GM12878 (cell line): Measurements from ENCODE around the gene FSTL4. TPM values are rescaled to one million over a fixed set of nuclear protein-coding genes. Genes with fewer than 3 reads are reported as not detected.

Source experiments
- ATAC-seq: fragments of 200-7000 bp; cut with Tn5 transposase; 3 replicates; pipeline ENCODE4 v1.9.1; 2020; ENCODE audit warnings: mild to moderate bottlenecking, moderate library complexity
- BruUV-seq: library from RNA; stranded (reverse); fragments of 400-500 nt; replicated peaks from 2 replicates; lab custom pipeline; 2021; lab: Mats Ljungman, UMichigan
- CTCF ChIA-PET: fragments of 300-600 bp; sonication (Branson Sonifier 250); formaldehyde crosslinking; extraction: SDS; loops from one replicate; lab custom pipeline; 2021; ENCODE audit warnings: inconsistent platforms; lab: Yijun Ruan, JAX
- POLR2A ChIA-PET: fragments of 350-600 bp; formaldehyde crosslinking; extraction: SDS; loops from one replicate; lab custom pipeline; 2021; ENCODE audit warnings: inconsistent platforms; lab: Charles Lee
- RAD21 ChIA-PET: fragments of 300-600 bp; sonication (Branson Sonifier 250); formaldehyde crosslinking; loops from one replicate; lab custom pipeline; 2023; ENCODE audit warnings: antibody characterized with exemption; ENCODE audit not compliant: unreplicated experiment; lab: Charles Lee
- SMC1A ChIA-PET: fragments of 300-600 bp; sonication (Branson Sonifier 250); formaldehyde crosslinking; loops from one replicate; lab custom pipeline; 2023; ENCODE audit not compliant: unreplicated experiment, uncharacterized antibody; lab: Charles Lee
- DNase-seq: peaks from one replicate; pipeline ENCODE4 v3.0.0-alpha.2; 2011; ENCODE audit warnings: low read depth, low spot score
- FAIRE-seq: peaks from 3 replicates; lab custom pipeline; 2011; peaks lifted over from hg19 to GRCh38; lab: Jason Lieb, UNC
- H2AFZ ChIP-seq: 2 replicates; pipeline ENCODE4 v1.6.0; 2011; ENCODE audit warnings: low read depth, low read length, control low read depth; ENCODE audit not compliant: control insufficient read depth
- H3K27ac ChIP-seq: 2 replicates; pipeline ENCODE4 v1.5.1; 2011; ENCODE audit warnings: control low read depth; ENCODE audit not compliant: control insufficient read depth, insufficient read depth
- H3K27me3 ChIP-seq, 2 experiments: replicated peaks in 1 of 2; 2 replicates each; pipeline versions ENCODE4 v1.6.0 to v1.6.1; 2011; ENCODE audit warnings: low read length in 1 of 2; ENCODE audit not compliant: control insufficient read depth in 2 of 2, insufficient read depth in 2 of 2
- H3K36me3 ChIP-seq, 2 experiments: 2 replicates each; pipeline ENCODE4 v1.5.1; 2011; ENCODE audit warnings: low read length in 1 of 2; ENCODE audit not compliant: control insufficient read depth in 2 of 2, insufficient read depth in 2 of 2
- H3K4me1 ChIP-seq: 2 replicates; pipeline ENCODE4 v1.6.1; 2011; ENCODE audit warnings: mild to moderate bottlenecking, low read length, moderate library complexity, mixed read lengths; ENCODE audit not compliant: control insufficient read depth, insufficient read depth
- H3K4me2 ChIP-seq: 2 replicates; pipeline ENCODE4 v1.6.0; 2011; ENCODE audit warnings: control low read depth; ENCODE audit not compliant: control insufficient read depth, insufficient read depth
- H3K4me3 ChIP-seq: fragments of 200-600 bp; sonication (generic); 2 replicates; pipeline ENCODE4 v1.5.1; 2016
- H3K79me2 ChIP-seq: 2 replicates; pipeline ENCODE4 v1.6.0; 2011; ENCODE audit warnings: low read length; ENCODE audit not compliant: control insufficient read depth, insufficient read depth
- H3K9ac ChIP-seq: 2 replicates; pipeline ENCODE4 v1.8.0; 2011; ENCODE audit warnings: low read length, control low read depth, mixed read lengths; ENCODE audit not compliant: control insufficient read depth, insufficient read depth
- H3K9me3 ChIP-seq: replicated peaks from 3 replicates; pipeline ENCODE4 v1.5.1; 2011; ENCODE audit warnings: mild to moderate bottlenecking, low read length; ENCODE audit not compliant: control insufficient read depth, insufficient read depth
- H4K20me1 ChIP-seq: 2 replicates; pipeline ENCODE4 v1.6.0; 2011; ENCODE audit not compliant: control insufficient read depth, insufficient read depth
- CEBPB ChIP-seq, 2 experiments: fragments of 150-350 bp in 1 of 2; IDR thresholded peaks; 2 replicates each; pipeline ENCODE4 v1.6.1; 2012 to 2014; ENCODE audit warnings: low read depth in 2 of 2, low read length in 2 of 2, borderline replicate concordance in 1 of 2, inconsistent platforms in 1 of 2
- CEBPZ ChIP-seq: fragments of 150-350 bp; IDR thresholded peaks from 2 replicates; pipeline ENCODE4 v1.6.1; 2016; ENCODE audit warnings: low read depth, low read length
- CTCF ChIP-seq, 3 experiments: IDR thresholded peaks in 2 of 3; conservative IDR thresholded peaks in 1 of 3; 2 replicates each; pipeline ENCODE4 v1.5.1; 2011; ENCODE audit warnings: low read depth in 3 of 3, low read length in 3 of 3, mild to moderate bottlenecking in 3 of 3, control low read depth in 2 of 3, moderate library complexity in 2 of 3, inconsistent platforms in 1 of 3, mixed read lengths in 1 of 3; ENCODE audit not compliant: control insufficient read depth in 2 of 3, insufficient read depth in 1 of 3; ENCODE audit errors: extremely low read depth in 1 of 3
- DPF2 ChIP-seq: fragments of 450-650 bp; IDR thresholded peaks from 2 replicates; pipeline ENCODE4 v1.6.1; 2017; ENCODE audit warnings: mild to moderate bottlenecking
- KAT2A ChIP-seq: conservative IDR thresholded peaks from 2 replicates; pipeline ENCODE4 v1.6.1; 2011; ENCODE audit warnings: low read depth, low read length; ENCODE audit not compliant: control insufficient read depth
- PBX3 ChIP-seq: IDR thresholded peaks from 2 replicates; pipeline ENCODE4 v1.6.1; 2011; ENCODE audit warnings: mild to moderate bottlenecking, low read depth, low read length, moderate library complexity; ENCODE audit not compliant: insufficient replicate concordance
- SIN3A ChIP-seq: IDR thresholded peaks from 2 replicates; pipeline ENCODE4 v1.6.1; 2012; ENCODE audit warnings: low read depth, low read length, improper control_type of control experiment
- USF1 ChIP-seq: IDR thresholded peaks from 2 replicates; pipeline ENCODE4 v1.6.1; 2011; ENCODE audit warnings: borderline replicate concordance, low read depth, mild to moderate bottlenecking, moderate library complexity, mixed read lengths, low read length; ENCODE audit not compliant: insufficient read depth; ENCODE audit errors: extremely low read length
- WGBS: methylation state at CpG from one replicate; pipeline ENCODE4 v1.1.6; 2016; ENCODE audit warnings: low lambda C conversion rate; ENCODE audit not compliant: insufficient replicate concordance, insufficient coverage; ENCODE audit errors: missing lambda C conversion rate; 5-methylcytosine and 5-hydroxymethylcytosine counted together
- in situ Hi-C: fragments of 300-500 bp; cut with MboI; formaldehyde crosslinking; loops from 9 replicates; pipeline ENCODE4 v1.14.3; 2018; ENCODE audit warnings: mixed read lengths
- intact Hi-C: fragments of 100-400 bp; cut with micrococcal nuclease; formaldehyde crosslinking; loops from one replicate; pipeline ENCODE4 v1.14.2; 2022; ENCODE audit not compliant: unreplicated experiment
- polyA plus RNA-seq, 11 experiments: library from polyadenylated mRNA; depleted of rRNA in 4 of 11; unstranded in 6 of 11; stranded (reverse) in 5 of 11; fragments of >200 nt; fragmentation: Nextera tagmentation in 4 of 11; fragmentation: Illumina TruSeq in 1 of 11; extraction: Ambion mirVana in 4 of 11; extraction: Trizol in 1 of 11; gene quantifications; 1 replicate in 1 of 11; 2 replicates in 10 of 11; pipeline versions ENCODE4 v1.2.1 to v1.2.3, GENCODE V29; 2011 to 2016; ENCODE audit warnings: inconsistent platforms in 2 of 11, missing spikeins in 2 of 11, low read depth in 1 of 11
- total RNA-seq, 4 experiments: library from RNA; depleted of rRNA in 3 of 4; stranded (reverse); fragments of >200 nt in 3 of 4; fragmentation: Illumina TruSeq in 1 of 4; extraction: Trizol in 1 of 4; gene quantifications; 2 replicates each; pipeline versions ENCODE4 v1.2.1 to v1.2.3, GENCODE V29; 2013 to 2021

Gene FSTL4
- total and polyA plus RNA-seq, 10 of the 15 experiments (the other 5 are each of a cell fraction or from before 2014, with no cell fraction given) = 0.01 to 0.79 (median 0.21) TPM; not detected in 6

- H3K36me3 ChIP-seq = no peaks in the 10 kb centered on the region
- in situ Hi-C loops = no loop called here
- no peaks in the 10 kb centered on the region for H3K9me3 ChIP-seq
- RAD21 ChIA-PET = no interaction called here
- BruUV-seq = no TSS peak
- POLR2A ChIA-PET = no interaction called here
- SMC1A ChIA-PET = interaction anchor here (0.7 kb wide), 2 partner anchors 34 to 189 kb away, joined by 3 read pairs; no protein-coding TSS in a partner anchor
- FAIRE-seq (no peak), ATAC-seq (no peak), DNase-seq (no peak)
- no peak overlapping the region for H2AFZ ChIP-seq
- CTCF ChIA-PET = interaction anchor here (1.5 kb wide), 1 partner anchor 75 kb away, joined by 3 read pairs; no protein-coding TSS in a partner anchor
- TF ChIP-seq USF1 = no peak
- peak in 1 of 2 experiments; percentile 53; a peak in 1 of 4 replicates for TF ChIP-seq CEBPB (IDR thresholded peaks at IDR 0.05; ENCODE audit: borderline replicate concordance in 1 of 2, low read depth in 2 of 2, low read length in 2 of 2)
- no peaks in the 10 kb centered on the region for H3K4me1 ChIP-seq
- no peak overlapping the region for H3K9ac ChIP-seq
- H3K27ac ChIP-seq = no peak overlapping the region
- intact Hi-C loops = no loop called here
- H3K79me2 ChIP-seq = no peaks in the 10 kb centered on the region
- no peaks in the 10 kb centered on the region for H3K27me3 ChIP-seq
- WGBS = 51% methylated on average over 3 of the region's 3 CpGs
- H3K4me2 ChIP-seq = no peak overlapping the region
- no peaks in the 10 kb centered on the region for H4K20me1 ChIP-seq
- no peak overlapping the region for H3K4me3 ChIP-seq
Measured at GRCh38 chr5:133624316-133624715, 12.0 kb upstream of the FSTL4 start.

GRCh38 chr5:133618141-133618540, 5.8 kb upstream of the FSTL4 start:
- ATAC-seq (peak; percentile 40; the same call in 2 of the 3 replicates), FAIRE-seq (no peak), DNase-seq (no peak)
- peaks cover under 1 to 4% of the 10 kb centered on the region in 2 experiments; a peak in 2 of 4 replicates for H3K27me3 ChIP-seq
- SMC1A ChIA-PET = interaction anchor here (1.0 kb wide), 1 partner anchor 252 kb away, joined by 3 read pairs; no protein-coding TSS in a partner anchor
- no peaks in the 10 kb centered on the region for H3K9me3 ChIP-seq
- 50% methylated on average over 1 of the region's 1 CpG for whole genome bisulfite sequencing
- BruUV-seq = no TSS peak
- CTCF ChIA-PET = no interaction called here
- no peak overlapping the region for H3K4me2 ChIP-seq
- intact Hi-C loops = no loop called here
- no peaks in the 10 kb centered on the region for H3K79me2 ChIP-seq
- no peak overlapping the region for H3K9ac ChIP-seq
- H3K27ac ChIP-seq = no peak overlapping the region
- no peak overlapping the region for H2AFZ ChIP-seq
- POLR2A ChIA-PET = no interaction called here
- no peaks in the 10 kb centered on the region for H3K4me1 ChIP-seq
- in situ Hi-C loops = no loop called here
- H3K36me3 ChIP-seq = no peaks in the 10 kb centered on the region
- no peak overlapping the region for H3K4me3 ChIP-seq
- RAD21 ChIA-PET = no interaction called here
- H4K20me1 ChIP-seq = no peaks in the 10 kb centered on the region
- no peak for TF ChIP-seq CTCF (IDR thresholded peaks at IDR 0.05 in 2 of 3, conservative IDR thresholded peaks at IDR 0.05 in 1 of 3; ENCODE audit: control insufficient read depth in 2 of 3, extremely low read depth in 1 of 3, insufficient read depth in 1 of 3, low read depth in 3 of 3, low read length in 3 of 3)
- TF ChIP-seq PBX3 = no peak
- TF ChIP-seq SIN3A = no peak
- no peak for TF ChIP-seq KAT2A
- TF ChIP-seq DPF2 = no peak
- TF ChIP-seq CEBPZ = no peak
